Trophoblast cell (in vitro differentiated cells and primary cell): ENCODE results near the gene ZRANB1.

ENCODE experiments used
- DNase-seq, 2 donors: peaks; one replicate each; pipeline ENCODE4 v3.0.0-alpha.2; 2016
- H2AFZ ChIP-seq: 2 replicates; pipeline ENCODE4 v1.6.1; 2013; ENCODE audit warnings: low read length, moderate library complexity, mild to moderate bottlenecking; ENCODE audit not compliant: insufficient read depth, poor library complexity
- H2AK5ac ChIP-seq: 2 replicates; pipeline ENCODE4 v1.6.1; 2013; ENCODE audit warnings: mild to moderate bottlenecking, low read length
- H2BK120ac ChIP-seq: 2 replicates; pipeline ENCODE4 v1.6.1; 2013; ENCODE audit warnings: low read length, mild to moderate bottlenecking, moderate library complexity; ENCODE audit not compliant: insufficient read depth, poor library complexity
- H2BK12ac ChIP-seq: 2 replicates; pipeline ENCODE4 v1.6.1; 2013; ENCODE audit warnings: mild to moderate bottlenecking, low read length, moderate library complexity
- H2BK5ac ChIP-seq: 2 replicates; pipeline ENCODE4 v1.6.1; 2013; ENCODE audit warnings: low read length, low read depth, moderate library complexity, mild to moderate bottlenecking; ENCODE audit not compliant: poor library complexity
- H3K14ac ChIP-seq: 2 replicates; pipeline ENCODE4 v1.6.1; 2013; ENCODE audit warnings: mild to moderate bottlenecking, low read length
- H3K18ac ChIP-seq: 2 replicates; pipeline ENCODE4 v1.6.1; 2013; ENCODE audit warnings: mild to moderate bottlenecking, low read length
- H3K23ac ChIP-seq: 2 replicates; pipeline ENCODE4 v1.6.1; 2013; ENCODE audit warnings: low read length
- H3K27ac ChIP-seq: 2 replicates; pipeline ENCODE4 v1.5.1; 2013; ENCODE audit warnings: low read depth, mild to moderate bottlenecking, inconsistent platforms, low read length, moderate library complexity
- H3K27me3 ChIP-seq: 2 replicates; pipeline ENCODE4 v1.6.1; 2013; ENCODE audit warnings: inconsistent platforms, mild to moderate bottlenecking, low read length, moderate library complexity; ENCODE audit not compliant: insufficient read depth
- H3K36me3 ChIP-seq, 2 experiments: 1 replicate in 1 of 2; 2 replicates in 1 of 2; pipeline ENCODE4 v1.6.1; 2013; ENCODE audit warnings: low read length in 2 of 2, mild to moderate bottlenecking in 2 of 2, moderate library complexity in 1 of 2; ENCODE audit not compliant: insufficient read depth in 2 of 2, control insufficient read depth in 1 of 2
- H3K4ac ChIP-seq: 2 replicates; pipeline ENCODE4 v1.6.1; 2013; ENCODE audit warnings: low read depth, mild to moderate bottlenecking, low read length, moderate library complexity
- H3K4me1 ChIP-seq, 2 experiments: 1 replicate in 1 of 2; 2 replicates in 1 of 2; pipeline ENCODE4 v1.6.1; 2013; ENCODE audit warnings: low read length in 2 of 2, mild to moderate bottlenecking in 2 of 2, moderate library complexity in 1 of 2; ENCODE audit not compliant: insufficient read depth in 2 of 2, control insufficient read depth in 1 of 2
- H3K4me2 ChIP-seq: 2 replicates; pipeline ENCODE4 v1.6.1; 2013; ENCODE audit warnings: inconsistent platforms, mild to moderate bottlenecking, low read length, moderate library complexity
- H3K4me3 ChIP-seq: 2 replicates; pipeline ENCODE4 v1.5.1; 2013; ENCODE audit warnings: mild to moderate bottlenecking, low read depth, low read length, inconsistent platforms
- H3K79me1 ChIP-seq: one replicate; pipeline ENCODE4 v1.6.1; 2013; ENCODE audit warnings: low read length
- H3K79me2 ChIP-seq: 2 replicates; pipeline ENCODE4 v1.6.1; 2013; ENCODE audit warnings: low read length, mild to moderate bottlenecking; ENCODE audit not compliant: control insufficient read depth, insufficient read depth, poor library complexity
- H3K9ac ChIP-seq: 2 replicates; pipeline ENCODE4 v1.6.1; 2013; ENCODE audit warnings: mild to moderate bottlenecking, low read length
- H3K9me3 ChIP-seq: 2 replicates; pipeline ENCODE4 v1.6.1; 2013; ENCODE audit warnings: low read depth, mild to moderate bottlenecking, control low read depth, inconsistent platforms, low read length; ENCODE audit not compliant: insufficient read depth
- H4K12ac ChIP-seq: 2 replicates; pipeline ENCODE4 v1.6.1; 2013; ENCODE audit warnings: low read depth, mild to moderate bottlenecking, low read length, moderate library complexity
- H4K8ac ChIP-seq: 2 replicates; pipeline ENCODE4 v1.6.1; 2013; ENCODE audit warnings: low read depth, mild to moderate bottlenecking, low read length, moderate library complexity
- H4K91ac ChIP-seq: one replicate; pipeline ENCODE4 v1.6.1; 2013; ENCODE audit warnings: low read depth, mild to moderate bottlenecking, low read length, moderate library complexity
- WGBS: extraction: QIAGEN DNeasy Blood & Tissue Kit; methylation state at CpG from one replicate; pipeline ENCODE4 v1.1.7; 2013; ENCODE audit warnings: missing lambda C conversion rate; ENCODE audit not compliant: insufficient read length, insufficient coverage; ENCODE audit errors: extremely low coverage; 5-methylcytosine and 5-hydroxymethylcytosine counted together

ZRANB1 gene

DNA sequence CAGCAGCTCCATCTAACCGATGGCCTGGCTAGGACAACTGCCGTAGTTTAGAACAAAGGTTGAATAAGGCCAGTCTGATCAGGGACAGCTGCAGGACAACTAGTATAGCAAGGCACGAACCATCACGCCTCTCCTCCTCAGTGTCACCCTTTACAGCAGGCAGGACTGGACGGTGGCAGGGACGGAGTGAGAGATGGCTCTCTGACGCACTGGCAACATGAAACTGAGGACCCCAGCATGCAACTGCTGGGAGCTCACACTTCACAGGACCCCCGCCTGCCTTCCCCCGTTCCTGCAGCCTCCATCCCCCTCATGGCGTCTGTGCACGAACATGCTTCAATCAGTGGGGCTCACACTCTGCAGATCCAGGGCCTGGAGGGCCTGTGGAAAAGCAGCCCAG, 53.7 kb downstream of the ZRANB1 start:
- Histone ChIP-seq H3K18ac (no peak overlapping the region), H2BK12ac (no peak overlapping the region), H3K79me1 (no peaks in the 10 kb centered on the region), H2BK120ac (no peak overlapping the region), H2AK5ac (no peak overlapping the region), H2AFZ (no peak overlapping the region), H3K4me3 (no peak overlapping the region), H3K9ac (no peak overlapping the region), H3K27me3 (no peaks in the 10 kb centered on the region), H3K23ac (no peak overlapping the region), H4K12ac (no peak overlapping the region), H3K9me3 (peaks cover 3% of the 10 kb centered on the region), H4K91ac (no peak overlapping the region), H3K4me2 (no peak overlapping the region), H3K4me1 (no peaks in the 10 kb centered on the region), H3K79me2 (no peaks in the 10 kb centered on the region), H2BK5ac (no peak overlapping the region), H3K14ac (no peak overlapping the region), H3K36me3 (peaks cover 91 to 94% of the 10 kb centered on the region in 2 experiments), H3K27ac (no peak overlapping the region), H3K4ac (no peak overlapping the region), H4K8ac (no peak overlapping the region)
- WGBS: no CpG with 5 or more reads among the region's 11 CpGs
- DNase-seq: no peak

DNA sequence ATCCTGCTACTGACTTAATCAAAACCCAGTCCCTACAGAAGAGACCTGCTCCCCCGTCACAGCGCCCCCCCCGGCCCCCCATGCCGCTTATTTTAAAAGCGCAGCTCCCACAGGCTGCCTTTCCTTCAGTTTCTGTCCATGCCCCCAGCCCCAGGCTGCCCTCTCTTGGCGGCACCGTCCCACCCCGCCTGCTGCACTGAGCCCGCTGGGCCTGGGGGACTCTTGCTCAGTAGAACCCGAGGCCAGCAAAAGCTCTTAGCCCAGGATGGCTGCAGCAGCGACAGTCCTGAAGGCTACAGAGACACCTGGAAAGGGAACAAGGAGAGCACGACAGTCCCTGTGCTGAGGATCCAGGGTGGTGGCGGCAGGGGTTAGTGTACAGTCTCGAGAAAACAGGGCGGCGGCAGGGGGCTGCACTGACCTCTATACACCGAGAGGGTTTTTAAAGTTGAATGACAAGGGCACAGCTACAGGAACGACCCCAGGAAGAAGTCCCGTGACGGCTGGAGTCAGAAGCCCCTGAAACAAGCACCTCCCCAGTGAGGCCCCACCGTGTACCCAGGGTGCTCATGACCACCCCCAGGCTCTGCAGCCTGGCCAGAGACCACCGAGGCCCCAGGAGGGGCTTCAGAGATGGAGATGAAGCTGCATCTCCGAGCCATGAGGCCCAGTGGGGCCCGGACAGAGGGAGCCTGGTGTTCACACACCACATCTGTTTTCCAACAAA, 54.4 kb downstream of the ZRANB1 start:
- Histone ChIP-seq H3K4me3 (no peak overlapping the region), H3K27ac (no peak overlapping the region), H2BK120ac (no peak overlapping the region), H4K91ac (no peak overlapping the region), H2BK12ac (no peak overlapping the region), H4K8ac (no peak overlapping the region), H3K36me3 (peaks cover 90 to 94% of the 10 kb centered on the region in 2 experiments), H2AK5ac (no peak overlapping the region), H2AFZ (no peak overlapping the region), H3K23ac (no peak overlapping the region), H3K9me3 (peaks cover 3% of the 10 kb centered on the region), H3K9ac (no peak overlapping the region), H3K4me1 (no peaks in the 10 kb centered on the region), H2BK5ac (no peak overlapping the region), H3K4me2 (no peak overlapping the region), H3K18ac (no peak overlapping the region), H3K4ac (no peak overlapping the region), H3K14ac (no peak overlapping the region), H3K79me2 (no peaks in the 10 kb centered on the region), H4K12ac (no peak overlapping the region), H3K27me3 (no peaks in the 10 kb centered on the region), H3K79me1 (no peaks in the 10 kb centered on the region)
- no CpG with 5 or more reads among the region's 24 CpGs for whole genome bisulfite sequencing
- no peak for DNase-seq

DNA sequence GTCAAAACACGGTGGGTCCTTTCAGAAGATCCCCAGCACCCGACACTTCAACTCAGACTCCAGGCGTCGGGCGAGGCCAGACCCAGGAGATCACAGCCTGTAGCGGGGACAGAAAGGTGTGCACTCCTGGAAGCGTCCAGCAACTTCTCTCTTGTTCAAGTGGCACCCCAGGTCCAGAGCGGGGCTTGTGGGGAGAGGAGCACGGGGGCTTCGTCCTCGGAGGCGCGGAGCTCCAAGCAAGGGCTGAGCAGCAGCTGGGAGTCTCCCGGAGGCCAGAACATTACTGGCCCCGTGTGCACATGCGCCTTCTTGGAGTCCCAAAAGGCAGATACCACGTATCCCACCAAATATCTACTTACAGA, 54.9 kb downstream of the ZRANB1 start:
- Histone ChIP-seq H2BK12ac (no peak overlapping the region), H4K12ac (no peak overlapping the region), H3K27ac (no peak overlapping the region), H3K9me3 (peaks cover 3% of the 10 kb centered on the region), H4K8ac (no peak overlapping the region), H4K91ac (no peak overlapping the region), H2BK5ac (no peak overlapping the region), H3K14ac (no peak overlapping the region), H2BK120ac (no peak overlapping the region), H3K18ac (no peak overlapping the region), H3K27me3 (no peaks in the 10 kb centered on the region), H3K36me3 (peaks cover 89 to 94% of the 10 kb centered on the region in 2 experiments), H3K79me1 (no peaks in the 10 kb centered on the region), H2AK5ac (no peak overlapping the region), H3K23ac (no peak overlapping the region), H3K4me1 (no peaks in the 10 kb centered on the region), H3K4ac (no peak overlapping the region), H2AFZ (no peak overlapping the region), H3K4me3 (no peak overlapping the region), H3K9ac (no peak overlapping the region), H3K79me2 (no peaks in the 10 kb centered on the region), H3K4me2 (no peak overlapping the region)
- no peak for DNase-seq
- WGBS: no CpG with 5 or more reads among the region's 17 CpGs

DNA sequence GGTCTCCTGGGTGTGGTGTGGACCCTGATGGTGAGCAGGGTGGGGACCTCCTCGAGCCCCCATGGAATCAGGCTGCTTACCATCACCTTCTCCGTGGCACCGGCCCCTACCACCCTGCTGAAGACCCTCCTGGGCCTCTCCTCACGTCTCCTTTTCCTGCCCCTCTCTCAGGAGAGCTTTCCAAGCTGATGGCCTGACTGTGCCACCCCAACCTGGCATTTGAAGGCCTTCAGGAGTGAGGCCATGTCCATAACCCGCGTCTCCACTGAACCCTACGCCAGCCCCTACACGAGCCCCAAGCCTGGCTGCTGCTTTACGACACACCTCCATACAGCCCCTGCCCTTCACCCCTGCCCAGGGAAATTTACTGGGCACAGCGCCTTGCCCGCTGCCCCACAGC, 55.4 kb downstream of the ZRANB1 start:
- Histone ChIP-seq H3K4me2 (no peak overlapping the region), H3K27me3 (no peaks in the 10 kb centered on the region), H3K9ac (no peak overlapping the region), H4K8ac (no peak overlapping the region), H3K9me3 (peaks cover 1% of the 10 kb centered on the region), H4K12ac (no peak overlapping the region), H3K4ac (no peak overlapping the region), H4K91ac (no peak overlapping the region), H3K4me1 (no peaks in the 10 kb centered on the region), H2BK12ac (no peak overlapping the region), H2AFZ (no peak overlapping the region), H3K14ac (no peak overlapping the region), H3K4me3 (no peak overlapping the region), H3K27ac (no peak overlapping the region), H3K79me1 (no peaks in the 10 kb centered on the region), H3K79me2 (no peaks in the 10 kb centered on the region), H3K23ac (no peak overlapping the region), H2BK5ac (no peak overlapping the region), H2AK5ac (no peak overlapping the region), H2BK120ac (no peak overlapping the region), H3K36me3 (peaks cover 91 to 94% of the 10 kb centered on the region in 2 experiments), H3K18ac (no peak overlapping the region)
- no peak for DNase-seq
- WGBS: no CpG with 5 or more reads among the region's 11 CpGs
